ENCODE results near the gene CDH23. TPM values are rescaled to one million over a fixed set of nuclear protein-coding genes. Genes with fewer than 3 reads are reported as not detected.
A peak's percentile ranks its signal among the peaks of the same experiment; 100 is the strongest.

The CDH23 gene
- polyA plus RNA-seq, 2 of the 4 experiments (the other 2 are of a cell fraction): 1.1 to 2.3 TPM

GRCh38 chr10:71582019-71582418 lies 185.3 kb downstream of the CDH23 start:
- CTCF ChIA-PET: interaction anchor here (0.8 to 8.7 kb wide), 7 partner anchors 8 to 67 kb away, joined by 3 to 57 read pairs (median 3); no protein-coding TSS in a partner anchor

GRCh38 chr10:71582506-71583475 lies 186.1 kb downstream of the CDH23 start:
- WGBS (ENCODE audit: missing lambda C conversion rate): 42% methylated on average over 15 of the region's 21 CpGs
- POLR2A ChIA-PET: no interaction called here
- H3K9me3 ChIP-seq: no peaks in the 10 kb centered on the region

More at GRCh38 chr10:71582019-71582418, 185.3 kb downstream of the CDH23 start:
- 47% methylated on average over 3 of the region's 3 CpGs for WGBS (ENCODE audit: missing lambda C conversion rate)
- POLR2A ChIA-PET: no interaction called here
- DNase-seq (ENCODE audit: low read depth in 1 of 2, low spot score in 1 of 2) (peak in 1 of 2 experiments; percentile 26), FAIRE-seq (no peak), ATAC-seq (0 out of 6 replicates have a peak, but pooled peaks of 1 of the 2 experiments have one; percentile 47)
- Histone ChIP-seq H3K4me2 (no peak overlapping the region), H3K27ac (no peak overlapping the region), H3K4me1 (no peaks in the 10 kb centered on the region), H3K4me3 (no peak overlapping the region), H3K9me3 (no peaks in the 10 kb centered on the region)
- TF ChIP-seq REST (IDR thresholded peaks at IDR 0.05) (peak; percentile 95), NR3C1 (IDR thresholded peaks at IDR 0.05) (no peak), EHMT2 (IDR thresholded peaks at IDR 0.05; ENCODE audit: low read depth) (peak; percentile 58; the same call in 1 of the 2 replicates)

More at GRCh38 chr10:71582506-71583475, 186.1 kb downstream of the CDH23 start:
- Histone ChIP-seq H3K4me2 (no peak overlapping the region), H3K4me3 (no peak overlapping the region), H3K4me1 (no peaks in the 10 kb centered on the region), H3K27ac (no peak overlapping the region)
- FAIRE-seq: no peak
- CTCF ChIA-PET: interaction anchor here (0.8 to 8.7 kb wide), 7 partner anchors 9 to 268 kb away, joined by 3 to 57 read pairs (median 3); no protein-coding TSS in a partner anchor
- no peak for ATAC-seq
- no peak for TF ChIP-seq HDAC2 (IDR thresholded peaks at IDR 0.05)
- TF ChIP-seq MAFK (IDR thresholded peaks at IDR 0.05; ENCODE audit: partially characterized antibody): no peak
- no peak for TF ChIP-seq HEYL (CRISPR knock-in tag; IDR thresholded peaks at IDR 0.05)
- no peak for TF ChIP-seq CHD4 (IDR thresholded peaks at IDR 0.05; ENCODE audit: borderline replicate concordance)
- no peak for TF ChIP-seq JUNB (IDR thresholded peaks at IDR 0.05)
- TF ChIP-seq HES2 (IDR thresholded peaks at IDR 0.05): no peak
- no peak for TF ChIP-seq RNF2 (IDR thresholded peaks at IDR 0.05; ENCODE audit: borderline replicate concordance, low read depth)
- no peak for TF ChIP-seq CBX2 (IDR thresholded peaks at IDR 0.05; ENCODE audit: borderline replicate concordance, low read depth)
- no peak for TF ChIP-seq REST (IDR thresholded peaks at IDR 0.05)
- TF ChIP-seq ZNF302 (CRISPR knock-in tag; IDR thresholded peaks at IDR 0.05): no peak
- TF ChIP-seq, protein P1, sequence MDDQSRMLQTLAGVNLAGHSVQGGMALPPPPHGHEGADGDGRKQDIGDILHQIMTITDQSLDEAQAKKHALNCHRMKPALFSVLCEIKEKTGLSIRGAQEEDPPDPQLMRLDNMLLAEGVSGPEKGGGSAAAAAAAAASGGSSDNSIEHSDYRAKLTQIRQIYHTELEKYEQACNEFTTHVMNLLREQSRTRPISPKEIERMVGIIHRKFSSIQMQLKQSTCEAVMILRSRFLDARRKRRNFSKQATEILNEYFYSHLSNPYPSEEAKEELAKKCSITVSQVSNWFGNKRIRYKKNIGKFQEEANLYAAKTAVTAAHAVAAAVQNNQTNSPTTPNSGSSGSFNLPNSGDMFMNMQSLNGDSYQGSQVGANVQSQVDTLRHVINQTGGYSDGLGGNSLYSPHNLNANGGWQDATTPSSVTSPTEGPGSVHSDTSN (IDR thresholded peaks at IDR 0.05): no peak
- no peak for TF ChIP-seq TP53 (CRISPR knock-in tag; IDR thresholded peaks at IDR 0.05)
- no peak for TF ChIP-seq CEBPB (IDR thresholded peaks at IDR 0.05)
- no peak for DNase-seq (ENCODE audit: low read depth in 1 of 2, low spot score in 1 of 2)

All from A549 (cell line).